GM18909 (cell line): ENCODE measurements around the gene PML.
"Not testable (repeated sequence)": the region's sequence is repeated elsewhere in the genome, so short reads cannot be mapped to it uniquely, and the experiment has no call there.

Source experiments
- ATAC-seq: cut with Tn5 transposase; IDR thresholded peaks from one replicate; pipeline ENCODE4 v1.9.1; 2021; ENCODE audit warnings: mild to moderate bottlenecking; ENCODE audit not compliant: unreplicated experiment, poor library complexity

PML gene

GRCh38 chr15:73956743-73957135 is 37.8 kb upstream of the PML start:
- no peak for ATAC-seq

- ATAC-seq, result no peak
These were observed 37.2 kb upstream of the PML start for GRCh38 chr15:73957276-73957675.

- ATAC-seq, result no peak
These were observed 36.7 kb upstream of the PML start for GRCh38 chr15:73957785-73958184.

GRCh38 chr15:73959012-73959581 is 35.4 kb upstream of the PML start:
- ATAC-seq, result no peak

- ATAC-seq, result no peak
These were observed 34.7 kb upstream of the PML start for GRCh38 chr15:73959801-73960200.

- not testable (repeated sequence) for ATAC-seq
These were observed 33.9 kb upstream of the PML start for GRCh38 chr15:73960472-73961070.

GRCh38 chr15:73962433-73962832 is 32.1 kb upstream of the PML start:
- no peak for ATAC-seq

GRCh38 chr15:73964736-73965093 is 29.8 kb upstream of the PML start:
- ATAC-seq, result peak; percentile 69

- ATAC-seq, result peak; percentile 34
These were observed 29.3 kb upstream of the PML start for GRCh38 chr15:73965094-73965757.

GRCh38 chr15:73965758-73966113 is 28.8 kb upstream of the PML start:
- peak; percentile 59 for ATAC-seq

GRCh38 chr15:73968461-73968860 is 26.1 kb upstream of the PML start:
- no peak for ATAC-seq

- ATAC-seq, result no peak
These were observed 25.3 kb upstream of the PML start for GRCh38 chr15:73969151-73969759.

- ATAC-seq, result no peak
These were observed 21.4 kb upstream of the PML start for GRCh38 chr15:73972984-73973682.

GRCh38 chr15:73973683-73974200 is 20.8 kb upstream of the PML start:
- ATAC-seq, result not testable (repeated sequence)

- not testable (repeated sequence) for ATAC-seq
These were observed 18.9 kb upstream of the PML start for GRCh38 chr15:73975440-73976125.

GRCh38 chr15:73978896-73979295 is 15.6 kb upstream of the PML start:
- ATAC-seq, result no peak

- no peak for ATAC-seq
These were observed 14.9 kb upstream of the PML start for GRCh38 chr15:73979636-73980035.

- ATAC-seq, result no peak
These were observed 12.7 kb upstream of the PML start for GRCh38 chr15:73981761-73982221.

- no peak for ATAC-seq
These were observed 12.1 kb upstream of the PML start for GRCh38 chr15:73982222-73982962.
